PC-9 (cell line): ENCODE results near the gene ZP1. TPM values are rescaled to one million over a fixed set of nuclear protein-coding genes. Genes with fewer than 3 reads are reported as not detected.

Experiments used
- BruUV-seq: library from RNA; stranded (reverse); fragments of 400-500 nt; replicated peaks from 2 replicates; lab custom pipeline; 2021; lab: Mats Ljungman, UMichigan
- CTCF ChIA-PET: fragments of 300-600 bp; sonication (Branson Sonifier 250); formaldehyde crosslinking; loops from one replicate; lab custom pipeline; 2022; ENCODE audit warnings: antibody characterized with exemption; lab: Charles Lee
- POLR2A ChIA-PET: fragments of 300-600 bp; sonication (Branson Sonifier 250); formaldehyde crosslinking; loops from one replicate; lab custom pipeline; 2022; ENCODE audit warnings: antibody characterized with exemption; ENCODE audit not compliant: unreplicated experiment; lab: Charles Lee
- DNase-seq, 2 experiments: peaks; one replicate each; pipeline versions ENCODE4 v3.0.0 to v3.0.0-alpha.2; 2015 to 2022; ENCODE audit warnings: mixed read lengths in 1 of 2
- H2AFZ ChIP-seq: fragments of 200-600 bp; sonication (generic); 2 replicates; pipeline ENCODE4 v1.8.1; 2017; ENCODE audit warnings: antibody characterized with exemption
- H3F3A ChIP-seq: fragments of 200-600 bp; sonication (generic); 2 replicates; pipeline ENCODE4 v1.8.1; 2017; ENCODE audit warnings: antibody characterized with exemption, mild to moderate bottlenecking, low read depth; ENCODE audit not compliant: insufficient read depth
- H3K27ac ChIP-seq: fragments of 200-600 bp; sonication (generic); 2 replicates; pipeline ENCODE4 v1.6.1; 2016; ENCODE audit warnings: mixed run types
- H3K27me3 ChIP-seq: fragments of 200-600 bp; sonication (generic); 2 replicates; pipeline ENCODE4 v1.6.1; 2016; ENCODE audit warnings: low read depth, mixed run types; ENCODE audit not compliant: insufficient read depth
- H3K36me3 ChIP-seq: fragments of 200-600 bp; sonication (generic); 2 replicates; pipeline ENCODE4 v1.6.1; 2016; ENCODE audit warnings: low read depth, mixed run types
- H3K4me1 ChIP-seq: fragments of 200-600 bp; sonication (generic); replicated peaks from 2 replicates; pipeline ENCODE4 v1.6.1; 2016; ENCODE audit warnings: mixed run types; ENCODE audit not compliant: insufficient read depth
- H3K4me2 ChIP-seq: fragments of 200-600 bp; sonication (generic); 2 replicates; pipeline ENCODE4 v1.6.1; 2017; ENCODE audit warnings: mixed run types
- H3K4me3 ChIP-seq: fragments of 200-600 bp; sonication (generic); 2 replicates; pipeline ENCODE4 v1.6.1; 2016; ENCODE audit warnings: mixed run types
- H3K79me2 ChIP-seq: fragments of 200-600 bp; sonication (generic); 2 replicates; pipeline ENCODE4 v1.6.1; 2017; ENCODE audit warnings: low read depth, mixed run types
- H3K9me2 ChIP-seq: fragments of 200-600 bp; sonication (generic); 2 replicates; pipeline ENCODE4 v1.8.1; 2017; ENCODE audit warnings: mild to moderate bottlenecking; ENCODE audit not compliant: insufficient read depth
- H3K9me3 ChIP-seq: fragments of 200-600 bp; sonication (generic); 2 replicates; pipeline ENCODE4 v1.8.1; 2016; ENCODE audit warnings: low read depth; ENCODE audit not compliant: insufficient read depth
- H4K20me1 ChIP-seq: fragments of 200-600 bp; sonication (generic); 2 replicates; pipeline ENCODE4 v1.8.1; 2017; ENCODE audit not compliant: insufficient read depth
- CTCF ChIP-seq: fragments of 200-600 bp; sonication (generic); conservative IDR thresholded peaks from 2 replicates; pipeline ENCODE4 v1.6.1; 2017; ENCODE audit warnings: mixed run types, antibody characterized with exemption, mild to moderate bottlenecking, moderate library complexity
- EZH2 ChIP-seq: fragments of 200-600 bp; sonication (generic); IDR thresholded peaks from 2 replicates; pipeline ENCODE4 v1.8.0; 2017; ENCODE audit warnings: antibody characterized with exemption, low read depth
- intact Hi-C: fragments of 100-400 bp; cut with micrococcal nuclease; formaldehyde crosslinking; loops from one replicate; pipeline ENCODE4 v1.10.0; 2022; ENCODE audit not compliant: unreplicated experiment
- total RNA-seq: library from RNA; stranded (reverse); gene quantifications from 2 replicates; pipeline ENCODE4 v1.2.3, GENCODE V29; 2021

Gene ZP1
- total RNA-seq, 1 experiment from 2014 or later, result not detected

GRCh38 chr11:60910281-60910687, 42.9 kb downstream of the ZP1 start:
- H3K4me2 ChIP-seq, result no peak overlapping the region
- H3F3A ChIP-seq, result peaks cover 18% of the 10 kb centered on the region
- H2AFZ ChIP-seq, result no peak overlapping the region
- H3K4me1 ChIP-seq, result peaks cover 21% of the 10 kb centered on the region
- H3K9me3 ChIP-seq, result no peaks in the 10 kb centered on the region
- POLR2A ChIA-PET, result no interaction called here
- H3K9me2 ChIP-seq, result no peaks in the 10 kb centered on the region
- H3K27ac ChIP-seq, result no peak overlapping the region
- no peak overlapping the region for H3K4me3 ChIP-seq
- H3K36me3 ChIP-seq, result no peaks in the 10 kb centered on the region
- intact Hi-C loops, result no loop called here
- H4K20me1 ChIP-seq, result peaks cover 1% of the 10 kb centered on the region; the same call in 1 of the 2 replicates
- peaks cover 27% of the 10 kb centered on the region; the same call in 1 of the 2 replicates for H3K27me3 ChIP-seq
- no TSS peak for BruUV-seq
- CTCF ChIA-PET, result no interaction called here
- DNase-seq, result no peak
- TF ChIP-seq EZH2, result no peak
- no peak for TF ChIP-seq CTCF
- peaks cover 22% of the 10 kb centered on the region for H3K79me2 ChIP-seq

- no TSS peak for BruUV-seq
- intact Hi-C loops, result no loop called here
- H3K4me1 ChIP-seq, result peaks cover 23% of the 10 kb centered on the region
- H3K27me3 ChIP-seq, result peaks cover 27% of the 10 kb centered on the region; the same call in 1 of the 2 replicates
- CTCF ChIA-PET, result no interaction called here
- TF ChIP-seq EZH2 (no peak), CTCF (no peak)
- no peak for DNase-seq
- H3F3A ChIP-seq, result peaks cover 17% of the 10 kb centered on the region
- H3K79me2 ChIP-seq, result peaks cover 19% of the 10 kb centered on the region
- no peak overlapping the region for H3K4me2 ChIP-seq
- no peaks in the 10 kb centered on the region; the same call in 1 of the 2 replicates for H4K20me1 ChIP-seq
- H3K9me3 ChIP-seq, result no peaks in the 10 kb centered on the region
- POLR2A ChIA-PET, result no interaction called here
- H3K27ac ChIP-seq, result no peak overlapping the region
- no peaks in the 10 kb centered on the region for H3K9me2 ChIP-seq
- H3K4me3 ChIP-seq, result no peak overlapping the region
- no peaks in the 10 kb centered on the region for H3K36me3 ChIP-seq
- no peak overlapping the region for H2AFZ ChIP-seq
These were observed 43.5 kb downstream of the ZP1 start for GRCh38 chr11:60910711-60911380.

- no peak overlapping the region for H3K4me3 ChIP-seq
- H3K4me1 ChIP-seq, result peaks cover 32% of the 10 kb centered on the region
- no TSS peak for BruUV-seq
- POLR2A ChIA-PET, result interaction anchor here (0.6 to 0.7 kb wide), 3 partner anchors 37 to 517 kb away, joined by 3 to 9 read pairs (median 5); no protein-coding TSS in a partner anchor
- CTCF ChIA-PET, result interaction anchor here (0.6 to 0.7 kb wide), 3 partner anchors 9 to 11 kb away, joined by 3 read pairs; no protein-coding TSS in a partner anchor
- H3K36me3 ChIP-seq, result no peaks in the 10 kb centered on the region
- no peaks in the 10 kb centered on the region for H3K9me2 ChIP-seq
- H2AFZ ChIP-seq, result no peak overlapping the region
- no peak overlapping the region for H3K4me2 ChIP-seq
- no peaks in the 10 kb centered on the region; the same call in 1 of the 2 replicates for H4K20me1 ChIP-seq
- H3K27me3 ChIP-seq, result peaks cover 27% of the 10 kb centered on the region; the same call in 1 of the 2 replicates
- TF ChIP-seq EZH2 (no peak), CTCF (no peak)
- no peaks in the 10 kb centered on the region for H3K9me3 ChIP-seq
- H3K79me2 ChIP-seq, result peaks cover 29% of the 10 kb centered on the region
- H3K27ac ChIP-seq, result no peak overlapping the region
- no peak for DNase-seq
- intact Hi-C loops, result no loop called here
- H3F3A ChIP-seq, result peaks cover 14% of the 10 kb centered on the region
These were observed 45.0 kb downstream of the ZP1 start for GRCh38 chr11:60912223-60912850.
